Measurements from ENCODE around the gene PMPCA. TPM values are rescaled to one million over a fixed set of nuclear protein-coding genes. Genes with fewer than 3 reads are reported as not detected.

The PMPCA gene
- total RNA-seq, 4 donors from 2014 or later = 35.9 to 63.1 (median 42.7) TPM

- no peaks in the 10 kb centered on the region for H3K4me1 ChIP-seq
- in situ Hi-C loops (cut with MboI; ENCODE audit: low sequenced_read_pairs in 4 of 4) (no loop called here), intact Hi-C loops (cut with DNase I; ENCODE audit: low total_unique reads) (no loop called here)
- DNase-seq = no peak
- H3K4me3 ChIP-seq = no peak overlapping the region
- no peaks in the 10 kb centered on the region for H3K27me3 ChIP-seq
- no peaks in the 10 kb centered on the region for H3K9me3 ChIP-seq
- TF ChIP-seq POLR2A (IDR thresholded peaks at IDR 0.05) = no peak
- TF ChIP-seq, protein P1, sequence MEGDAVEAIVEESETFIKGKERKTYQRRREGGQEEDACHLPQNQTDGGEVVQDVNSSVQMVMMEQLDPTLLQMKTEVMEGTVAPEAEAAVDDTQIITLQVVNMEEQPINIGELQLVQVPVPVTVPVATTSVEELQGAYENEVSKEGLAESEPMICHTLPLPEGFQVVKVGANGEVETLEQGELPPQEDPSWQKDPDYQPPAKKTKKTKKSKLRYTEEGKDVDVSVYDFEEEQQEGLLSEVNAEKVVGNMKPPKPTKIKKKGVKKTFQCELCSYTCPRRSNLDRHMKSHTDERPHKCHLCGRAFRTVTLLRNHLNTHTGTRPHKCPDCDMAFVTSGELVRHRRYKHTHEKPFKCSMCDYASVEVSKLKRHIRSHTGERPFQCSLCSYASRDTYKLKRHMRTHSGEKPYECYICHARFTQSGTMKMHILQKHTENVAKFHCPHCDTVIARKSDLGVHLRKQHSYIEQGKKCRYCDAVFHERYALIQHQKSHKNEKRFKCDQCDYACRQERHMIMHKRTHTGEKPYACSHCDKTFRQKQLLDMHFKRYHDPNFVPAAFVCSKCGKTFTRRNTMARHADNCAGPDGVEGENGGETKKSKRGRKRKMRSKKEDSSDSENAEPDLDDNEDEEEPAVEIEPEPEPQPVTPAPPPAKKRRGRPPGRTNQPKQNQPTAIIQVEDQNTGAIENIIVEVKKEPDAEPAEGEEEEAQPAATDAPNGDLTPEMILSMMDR (IDR thresholded peaks at IDR 0.05 in 4 of 5, conservative IDR thresholded peaks at IDR 0.05 in 1 of 5) = no peak
- H3K27ac ChIP-seq = no peak overlapping the region
- peaks cover 0 to 95% of the 10 kb centered on the region in 2 donors for H3K36me3 ChIP-seq
- no peak for ATAC-seq
Measured at GRCh38 chr9:136447173-136447778, 36.8 kb downstream of the PMPCA start.

DNA sequence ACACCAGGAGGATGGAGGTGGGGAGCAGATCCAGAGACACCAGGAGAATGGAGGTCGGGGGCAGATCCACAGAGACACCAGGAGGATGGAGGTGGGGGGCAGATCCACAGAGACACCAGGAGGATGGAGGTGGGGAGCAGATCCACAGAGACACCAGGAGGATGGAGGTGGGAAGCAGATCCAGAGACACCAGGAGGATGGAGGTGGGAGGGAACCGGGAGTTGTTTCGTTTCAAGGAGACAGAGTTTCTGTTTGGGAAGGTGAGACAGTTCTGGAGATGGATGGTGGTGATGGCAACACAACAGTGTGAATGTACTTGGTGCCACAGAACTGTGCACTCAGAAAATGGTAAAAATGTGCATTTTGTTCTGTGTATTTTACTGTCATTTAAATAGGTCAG is 38.2 kb downstream of the PMPCA start:
- TF ChIP-seq POLR2A (IDR thresholded peaks at IDR 0.05) = no peak
- TF ChIP-seq, protein P1 (IDR thresholded peaks at IDR 0.05 in 4 of 5, conservative IDR thresholded peaks at IDR 0.05 in 1 of 5) = no peak
- Histone ChIP-seq H3K27me3 (no peaks in the 10 kb centered on the region), H3K27ac (no peak overlapping the region), H3K4me1 (no peaks in the 10 kb centered on the region), H3K36me3 (peaks cover 0 to 84% of the 10 kb centered on the region in 2 donors), H3K9me3 (no peaks in the 10 kb centered on the region), H3K4me3 (no peak overlapping the region)
- no peak for DNase-seq
- no peak for ATAC-seq
- in situ Hi-C loops (cut with MboI; ENCODE audit: low sequenced_read_pairs in 4 of 4) = no loop called here
- intact Hi-C loops (cut with DNase I; ENCODE audit: low total_unique reads) = no loop called here

- in situ Hi-C loops (cut with MboI; ENCODE audit: low sequenced_read_pairs in 4 of 4) (no loop called here), intact Hi-C loops (cut with DNase I; ENCODE audit: low total_unique reads) (no loop called here)
- DNase-seq (no peak), ATAC-seq (no peak)
- Histone ChIP-seq H3K9me3 (no peaks in the 10 kb centered on the region), H3K27me3 (no peaks in the 10 kb centered on the region), H3K4me1 (no peaks in the 10 kb centered on the region), H3K4me3 (no peak overlapping the region), H3K27ac (no peak overlapping the region), H3K36me3 (peaks cover 0 to 84% of the 10 kb centered on the region in 2 donors)
- TF ChIP-seq POLR2A (IDR thresholded peaks at IDR 0.05) = no peak
- TF ChIP-seq, protein P1 (IDR thresholded peaks at IDR 0.05 in 4 of 5, conservative IDR thresholded peaks at IDR 0.05 in 1 of 5) = no peak
Measured at GRCh38 chr9:136451221-136451877, 40.9 kb downstream of the PMPCA start.

GRCh38 chr9:136453326-136453725 is 42.9 kb downstream of the PMPCA start:
- H3K9me3 ChIP-seq = no peaks in the 10 kb centered on the region
- in situ Hi-C loops (cut with MboI; ENCODE audit: low sequenced_read_pairs in 4 of 4) (no loop called here), intact Hi-C loops (cut with DNase I; ENCODE audit: low total_unique reads) (no loop called here)
- H3K36me3 ChIP-seq = peaks cover 0 to 84% of the 10 kb centered on the region in 2 donors
- no peak overlapping the region for H3K4me3 ChIP-seq
- H3K27ac ChIP-seq = no peak overlapping the region
- H3K27me3 ChIP-seq = no peaks in the 10 kb centered on the region
- no peaks in the 10 kb centered on the region for H3K4me1 ChIP-seq
- TF ChIP-seq, protein P1 (IDR thresholded peaks at IDR 0.05 in 4 of 5, conservative IDR thresholded peaks at IDR 0.05 in 1 of 5) = no peak
- TF ChIP-seq POLR2A (IDR thresholded peaks at IDR 0.05) = no peak
- DNase-seq = no peak
- no peak for ATAC-seq

Measured in gastrocnemius medialis (tissue), 4 donors.